ENCODE results near the gene PIGW.

GRCh38 chr17:36529121-36529520, 5.7 kb upstream of the PIGW start:
- TF ChIP-seq POLR2AphosphoS5 (IDR thresholded peaks at IDR 0.05; ENCODE audit: low read depth, low read length) (no peak), REST (IDR thresholded peaks at IDR 0.05; ENCODE audit: insufficient read depth in 1 of 2, low read depth in 2 of 2, low read length in 2 of 2) (no peak), SIN3A (IDR thresholded peaks at IDR 0.05; ENCODE audit: borderline replicate concordance, insufficient read depth, low read length) (no peak)
